ENCODE results near the gene EML4.

- TF ChIP-seq POLR2A (IDR thresholded peaks at IDR 0.05) (no peak), EP300 (IDR thresholded peaks at IDR 0.05) (no peak)
Measured at GRCh38 chr2:42218712-42219111, 49.6 kb downstream of the EML4 start.

All from ovary (tissue), 1 donor.